Fibroblast of villous mesenchyme (primary cell): ENCODE measurements around the gene NUP62. TPM values are rescaled to one million over a fixed set of nuclear protein-coding genes. Genes with fewer than 3 reads are reported as not detected.
A peak's percentile ranks its signal among the peaks of the same experiment; 100 is the strongest.

Experiments used
- DNase-seq: peaks from one replicate; pipeline ENCODE4 v3.0.0-alpha.2; 2010; ENCODE audit warnings: low read depth
- H3K4me3 ChIP-seq: 2 replicates; pipeline ENCODE4 v1.5.1; 2011; ENCODE audit warnings: low read depth, mild to moderate bottlenecking, low read length
- CTCF ChIP-seq: IDR thresholded peaks from 2 replicates; pipeline ENCODE4 v1.5.1; 2012; ENCODE audit warnings: low read depth, mild to moderate bottlenecking, low read length; ENCODE audit not compliant: insufficient read depth
- total RNA-seq: library from RNA; depleted of rRNA; stranded (reverse); fragments of >200 nt; gene quantifications from 2 replicates; pipeline ENCODE4 v1.2.3, GENCODE V29; 2012

The NUP62 gene
- total RNA-seq, 1 donor: 43.2 TPM

GRCh38 chr19:49895566-49896297, 33.6 kb downstream of the NUP62 start:
- H3K4me3 ChIP-seq: no peak overlapping the region
- TF ChIP-seq CTCF: no peak
- no peak for DNase-seq

- H3K4me3 ChIP-seq: no peak overlapping the region
- no peak for DNase-seq
- no peak for TF ChIP-seq CTCF
These were observed 34.3 kb downstream of the NUP62 start for GRCh38 chr19:49894879-49895565.

- H3K4me3 ChIP-seq: no peak overlapping the region
- TF ChIP-seq CTCF: no peak
- no peak for DNase-seq
These were observed 35.2 kb downstream of the NUP62 start for GRCh38 chr19:49894011-49894664.

GRCh38 chr19:49892716-49893115, 36.6 kb downstream of the NUP62 start:
- TF ChIP-seq CTCF: no peak
- no peak overlapping the region for H3K4me3 ChIP-seq
- no peak for DNase-seq

GRCh38 chr19:49891393-49891792, 37.9 kb downstream of the NUP62 start:
- no peak for TF ChIP-seq CTCF
- no peak overlapping the region for H3K4me3 ChIP-seq

GRCh38 chr19:49890349-49891311, 38.7 kb downstream of the NUP62 start:
- no peak for DNase-seq
- TF ChIP-seq CTCF: no peak
- peak overlapping the region; percentile 25 for H3K4me3 ChIP-seq

More at GRCh38 chr19:49891393-49891792, 37.9 kb downstream of the NUP62 start:
- no peak for DNase-seq
